GM12878 (cell line): ENCODE data around the gene SPTBN2.

Experiments used
- ESRRA ChIP-seq: IDR thresholded peaks from 2 replicates; pipeline ENCODE4 v1.6.1; 2012; ENCODE audit warnings: mild to moderate bottlenecking, low read length, improper control_type of control experiment
- GABPA ChIP-seq: IDR thresholded peaks from 2 replicates; pipeline ENCODE4 v1.6.1; 2014; ENCODE audit warnings: antibody characterized with exemption, low read depth, mild to moderate bottlenecking, inconsistent platforms
- NFYB ChIP-seq: IDR thresholded peaks from 2 replicates; pipeline ENCODE4 v1.6.1; 2011; ENCODE audit warnings: low read depth, mild to moderate bottlenecking, low read length, improper control_type of control experiment, moderate library complexity; ENCODE audit not compliant: insufficient read depth
- POLR2AphosphoS5 ChIP-seq: IDR thresholded peaks from 2 replicates; pipeline ENCODE4 v1.6.1; 2011; ENCODE audit warnings: mild to moderate bottlenecking, low read length, inconsistent platforms
- RAD21 ChIP-seq: IDR thresholded peaks from 2 replicates; pipeline ENCODE4 v1.6.1; 2011; ENCODE audit warnings: mild to moderate bottlenecking, low read depth, low read length, moderate library complexity; ENCODE audit not compliant: insufficient read depth
- RELA ChIP-seq: fragments of 450-650 bp; IDR thresholded peaks from 2 replicates; pipeline ENCODE4 v1.8.0; 2014; ENCODE audit warnings: borderline replicate concordance; ENCODE audit not compliant: partially characterized antibody
- SMC3 ChIP-seq: IDR thresholded peaks from 2 replicates; pipeline ENCODE4 v1.6.1; 2011; ENCODE audit warnings: low read length, improper control_type of control experiment, borderline replicate concordance
- STAT1 ChIP-seq: fragments of 450-650 bp; conservative IDR thresholded peaks from 2 replicates; pipeline ENCODE4 v1.6.1; 2014; ENCODE audit warnings: antibody characterized with exemption, mild to moderate bottlenecking
- TF ChIP-seq, protein P1 (sequence below): fragments of 450-650 bp; IDR thresholded peaks from 2 replicates; pipeline ENCODE4 v1.6.1; 2018; ENCODE audit warnings: mild to moderate bottlenecking, low read depth, moderate library complexity; ENCODE audit not compliant: partially characterized antibody
- TF ChIP-seq, protein P2 (sequence below), 3 experiments: IDR thresholded peaks in 2 of 3; conservative IDR thresholded peaks in 1 of 3; 2 replicates each; pipeline ENCODE4 v1.5.1; 2011; ENCODE audit warnings: low read depth in 3 of 3, low read length in 3 of 3, mild to moderate bottlenecking in 3 of 3, control low read depth in 2 of 3, moderate library complexity in 2 of 3, inconsistent platforms in 1 of 3, mixed read lengths in 1 of 3; ENCODE audit not compliant: control insufficient read depth in 2 of 3, insufficient read depth in 1 of 3; ENCODE audit errors: extremely low read depth in 1 of 3
- TF ChIP-seq, protein P3 (sequence below): IDR thresholded peaks from 2 replicates; pipeline ENCODE4 v1.6.1; 2012; ENCODE audit warnings: mild to moderate bottlenecking, low read depth, low read length

DNA sequence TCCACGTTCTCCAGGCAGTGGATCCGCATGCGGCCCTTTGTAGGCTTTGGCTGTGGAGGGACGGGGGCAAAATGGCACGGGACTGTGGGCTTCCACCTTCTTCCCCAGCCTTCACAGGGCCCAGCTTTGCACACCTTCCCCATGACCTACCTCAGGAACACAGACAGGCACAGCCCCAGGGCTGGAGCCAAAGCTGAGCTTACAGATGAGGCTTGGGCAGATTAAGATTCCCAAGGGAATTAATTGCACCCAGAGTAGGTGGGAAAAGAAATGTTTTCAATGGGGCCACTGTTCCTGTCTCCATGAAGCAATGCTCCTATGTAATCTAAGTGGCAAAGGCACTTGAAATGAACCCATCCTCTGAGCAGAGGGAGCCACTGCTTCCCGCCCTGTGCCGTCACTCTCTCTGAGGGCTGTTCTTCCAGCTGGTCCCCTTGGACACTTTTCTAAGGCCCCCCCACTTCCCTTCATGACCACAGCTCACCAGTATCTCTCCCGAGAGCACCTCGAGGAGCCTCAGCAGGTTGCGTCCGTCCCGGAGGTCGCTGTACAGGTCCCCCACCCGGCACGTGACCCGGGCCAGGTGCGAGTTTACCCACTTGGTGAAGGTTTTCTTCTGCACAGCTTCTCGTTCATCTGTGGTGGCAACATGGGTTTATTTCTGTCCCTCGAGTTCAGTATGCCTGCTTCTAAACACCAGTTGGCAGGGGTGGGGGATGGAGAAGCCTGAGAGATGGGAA, 13.5 kb downstream of the SPTBN2 start:
- TF ChIP-seq RAD21 (no peak), STAT1 (no peak), GABPA (no peak), POLR2AphosphoS5 (no peak), NFYB (no peak), RELA (no peak), SMC3 (no peak), ESRRA (no peak)
- TF ChIP-seq, protein P1, sequence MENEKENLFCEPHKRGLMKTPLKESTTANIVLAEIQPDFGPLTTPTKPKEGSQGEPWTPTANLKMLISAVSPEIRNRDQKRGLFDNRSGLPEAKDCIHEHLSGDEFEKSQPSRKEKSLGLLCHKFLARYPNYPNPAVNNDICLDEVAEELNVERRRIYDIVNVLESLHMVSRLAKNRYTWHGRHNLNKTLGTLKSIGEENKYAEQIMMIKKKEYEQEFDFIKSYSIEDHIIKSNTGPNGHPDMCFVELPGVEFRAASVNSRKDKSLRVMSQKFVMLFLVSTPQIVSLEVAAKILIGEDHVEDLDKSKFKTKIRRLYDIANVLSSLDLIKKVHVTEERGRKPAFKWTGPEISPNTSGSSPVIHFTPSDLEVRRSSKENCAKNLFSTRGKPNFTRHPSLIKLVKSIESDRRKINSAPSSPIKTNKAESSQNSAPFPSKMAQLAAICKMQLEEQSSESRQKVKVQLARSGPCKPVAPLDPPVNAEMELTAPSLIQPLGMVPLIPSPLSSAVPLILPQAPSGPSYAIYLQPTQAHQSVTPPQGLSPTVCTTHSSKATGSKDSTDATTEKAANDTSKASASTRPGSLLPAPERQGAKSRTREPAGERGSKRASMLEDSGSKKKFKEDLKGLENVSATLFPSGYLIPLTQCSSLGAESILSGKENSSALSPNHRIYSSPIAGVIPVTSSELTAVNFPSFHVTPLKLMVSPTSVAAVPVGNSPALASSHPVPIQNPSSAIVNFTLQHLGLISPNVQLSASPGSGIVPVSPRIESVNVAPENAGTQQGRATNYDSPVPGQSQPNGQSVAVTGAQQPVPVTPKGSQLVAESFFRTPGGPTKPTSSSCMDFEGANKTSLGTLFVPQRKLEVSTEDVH = no peak
- TF ChIP-seq, protein P2, sequence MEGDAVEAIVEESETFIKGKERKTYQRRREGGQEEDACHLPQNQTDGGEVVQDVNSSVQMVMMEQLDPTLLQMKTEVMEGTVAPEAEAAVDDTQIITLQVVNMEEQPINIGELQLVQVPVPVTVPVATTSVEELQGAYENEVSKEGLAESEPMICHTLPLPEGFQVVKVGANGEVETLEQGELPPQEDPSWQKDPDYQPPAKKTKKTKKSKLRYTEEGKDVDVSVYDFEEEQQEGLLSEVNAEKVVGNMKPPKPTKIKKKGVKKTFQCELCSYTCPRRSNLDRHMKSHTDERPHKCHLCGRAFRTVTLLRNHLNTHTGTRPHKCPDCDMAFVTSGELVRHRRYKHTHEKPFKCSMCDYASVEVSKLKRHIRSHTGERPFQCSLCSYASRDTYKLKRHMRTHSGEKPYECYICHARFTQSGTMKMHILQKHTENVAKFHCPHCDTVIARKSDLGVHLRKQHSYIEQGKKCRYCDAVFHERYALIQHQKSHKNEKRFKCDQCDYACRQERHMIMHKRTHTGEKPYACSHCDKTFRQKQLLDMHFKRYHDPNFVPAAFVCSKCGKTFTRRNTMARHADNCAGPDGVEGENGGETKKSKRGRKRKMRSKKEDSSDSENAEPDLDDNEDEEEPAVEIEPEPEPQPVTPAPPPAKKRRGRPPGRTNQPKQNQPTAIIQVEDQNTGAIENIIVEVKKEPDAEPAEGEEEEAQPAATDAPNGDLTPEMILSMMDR (IDR thresholded peaks at IDR 0.05 in 2 of 3, conservative IDR thresholded peaks at IDR 0.05 in 1 of 3; ENCODE audit: control insufficient read depth in 2 of 3, extremely low read depth in 1 of 3, insufficient read depth in 1 of 3, low read depth in 3 of 3, low read length in 3 of 3) = no peak
- TF ChIP-seq, protein P3, sequence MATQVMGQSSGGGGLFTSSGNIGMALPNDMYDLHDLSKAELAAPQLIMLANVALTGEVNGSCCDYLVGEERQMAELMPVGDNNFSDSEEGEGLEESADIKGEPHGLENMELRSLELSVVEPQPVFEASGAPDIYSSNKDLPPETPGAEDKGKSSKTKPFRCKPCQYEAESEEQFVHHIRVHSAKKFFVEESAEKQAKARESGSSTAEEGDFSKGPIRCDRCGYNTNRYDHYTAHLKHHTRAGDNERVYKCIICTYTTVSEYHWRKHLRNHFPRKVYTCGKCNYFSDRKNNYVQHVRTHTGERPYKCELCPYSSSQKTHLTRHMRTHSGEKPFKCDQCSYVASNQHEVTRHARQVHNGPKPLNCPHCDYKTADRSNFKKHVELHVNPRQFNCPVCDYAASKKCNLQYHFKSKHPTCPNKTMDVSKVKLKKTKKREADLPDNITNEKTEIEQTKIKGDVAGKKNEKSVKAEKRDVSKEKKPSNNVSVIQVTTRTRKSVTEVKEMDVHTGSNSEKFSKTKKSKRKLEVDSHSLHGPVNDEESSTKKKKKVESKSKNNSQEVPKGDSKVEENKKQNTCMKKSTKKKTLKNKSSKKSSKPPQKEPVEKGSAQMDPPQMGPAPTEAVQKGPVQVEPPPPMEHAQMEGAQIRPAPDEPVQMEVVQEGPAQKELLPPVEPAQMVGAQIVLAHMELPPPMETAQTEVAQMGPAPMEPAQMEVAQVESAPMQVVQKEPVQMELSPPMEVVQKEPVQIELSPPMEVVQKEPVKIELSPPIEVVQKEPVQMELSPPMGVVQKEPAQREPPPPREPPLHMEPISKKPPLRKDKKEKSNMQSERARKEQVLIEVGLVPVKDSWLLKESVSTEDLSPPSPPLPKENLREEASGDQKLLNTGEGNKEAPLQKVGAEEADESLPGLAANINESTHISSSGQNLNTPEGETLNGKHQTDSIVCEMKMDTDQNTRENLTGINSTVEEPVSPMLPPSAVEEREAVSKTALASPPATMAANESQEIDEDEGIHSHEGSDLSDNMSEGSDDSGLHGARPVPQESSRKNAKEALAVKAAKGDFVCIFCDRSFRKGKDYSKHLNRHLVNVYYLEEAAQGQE = no peak
